SK-N-MC (cell line): ENCODE results near the gene MUC5B.
"Not testable (repeated sequence)": the region's sequence is repeated elsewhere in the genome, so short reads cannot be mapped to it uniquely, and the experiment has no call there.

Source experiments
- EZH2 ChIP-seq: fragments of 200-600 bp; sonication (generic); IDR thresholded peaks from one replicate; pipeline ENCODE4 v1.6.1; 2017; ENCODE audit warnings: antibody characterized with exemption
- POLR2AphosphoS5 ChIP-seq: IDR thresholded peaks from 2 replicates; pipeline ENCODE4 v1.6.1; 2012; ENCODE audit warnings: mild to moderate bottlenecking, low read depth, low read length, borderline replicate concordance

GRCh38 chr11:1250411-1250810 is 27.5 kb downstream of the MUC5B start:
- TF ChIP-seq EZH2, POLR2AphosphoS5: not testable (repeated sequence)
